ENCODE data around the gene RNF34.

The RNF34 gene, protein sequence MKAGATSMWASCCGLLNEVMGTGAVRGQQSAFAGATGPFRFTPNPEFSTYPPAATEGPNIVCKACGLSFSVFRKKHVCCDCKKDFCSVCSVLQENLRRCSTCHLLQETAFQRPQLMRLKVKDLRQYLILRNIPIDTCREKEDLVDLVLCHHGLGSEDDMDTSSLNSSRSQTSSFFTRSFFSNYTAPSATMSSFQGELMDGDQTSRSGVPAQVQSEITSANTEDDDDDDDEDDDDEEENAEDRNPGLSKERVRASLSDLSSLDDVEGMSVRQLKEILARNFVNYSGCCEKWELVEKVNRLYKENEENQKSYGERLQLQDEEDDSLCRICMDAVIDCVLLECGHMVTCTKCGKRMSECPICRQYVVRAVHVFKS

DNA sequence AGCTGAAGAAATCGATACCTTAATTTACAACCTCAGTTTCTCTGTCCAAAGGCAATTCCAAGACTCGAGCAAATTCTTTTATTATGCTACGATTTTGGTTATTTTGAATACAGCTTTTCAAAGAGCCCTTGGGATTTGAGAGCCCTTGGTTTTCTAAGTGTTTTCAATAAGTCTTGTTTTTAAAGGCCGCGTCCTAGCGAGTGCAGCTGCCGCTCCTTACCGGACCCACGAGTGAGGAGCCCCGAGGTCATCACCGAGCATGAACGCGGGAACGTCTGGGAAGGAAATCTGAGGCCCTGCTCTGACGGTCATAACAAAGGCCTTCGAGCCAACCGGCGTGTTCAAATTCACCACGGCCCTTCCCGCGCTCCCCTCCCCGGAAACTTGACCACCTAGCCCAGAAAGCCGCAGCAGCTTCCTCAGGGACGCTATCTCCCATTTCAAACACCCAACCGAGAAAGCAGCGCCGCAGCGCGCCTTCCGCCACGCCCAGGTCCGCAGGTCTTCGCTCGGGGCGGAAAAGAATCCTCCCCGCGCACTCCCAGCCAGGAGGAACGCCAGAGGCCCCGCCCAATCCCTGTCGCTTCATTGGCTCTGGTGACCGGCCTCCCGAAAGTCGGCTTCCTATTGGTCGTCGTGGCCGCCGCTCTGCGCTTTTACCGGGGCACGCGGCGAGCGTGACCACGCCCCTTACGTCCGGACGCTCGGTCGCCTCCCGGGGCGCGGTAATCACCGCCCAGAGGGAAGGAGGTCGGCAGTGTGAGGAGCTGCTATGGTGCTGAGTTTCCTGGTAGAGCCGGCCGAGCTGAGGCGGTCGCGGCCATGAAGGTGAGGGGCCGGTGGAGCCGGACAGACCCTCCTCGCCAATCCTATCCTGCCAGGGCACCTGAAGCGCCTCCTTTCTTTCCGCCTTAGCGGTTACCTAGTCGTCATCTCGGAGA, at the start of gene RNF34:
Gene RNF34, plus strand, starts transcription at position 728 of the 941 bp plus-strand sequence. Its CDS starts 95 bp downstream, at position 823.
- TF ChIP-seq RAD21 (IDR thresholded peaks at IDR 0.05; ENCODE audit: low read depth) (no peak), YY1 (IDR thresholded peaks at IDR 0.05; ENCODE audit: low read depth) (peak; percentile 12; the same call in 1 of the 2 replicates), FOXM1 (IDR thresholded peaks at IDR 0.05; ENCODE audit: borderline replicate concordance, low read depth) (no peak; the same call in 1 of the 2 replicates), TAF1 (IDR thresholded peaks at IDR 0.05; ENCODE audit: low read depth) (peak; percentile 93), TEAD4 (IDR thresholded peaks at IDR 0.05) (peak; percentile 26; the same call in 1 of the 2 replicates), EGR1 (IDR thresholded peaks at IDR 0.05) (no peak), CREB1 (IDR thresholded peaks at IDR 0.05; ENCODE audit: low read depth) (0 out of 2 replicates have a peak, but pooled peaks have one; percentile 38), NFIC (IDR thresholded peaks at IDR 0.05) (0 out of 2 replicates have a peak, but pooled peaks have one; percentile 6), ZBTB7A (IDR thresholded peaks at IDR 0.05; ENCODE audit: low read depth) (no peak), CEBPB (IDR thresholded peaks at IDR 0.05) (no peak), TCF12 (IDR thresholded peaks at IDR 0.05; ENCODE audit: low read depth) (peak; percentile 44), EP300 (IDR thresholded peaks at IDR 0.05; ENCODE audit: borderline replicate concordance) (peak; percentile 27; the same call in 1 of the 2 replicates)
- TF ChIP-seq, protein P1, sequence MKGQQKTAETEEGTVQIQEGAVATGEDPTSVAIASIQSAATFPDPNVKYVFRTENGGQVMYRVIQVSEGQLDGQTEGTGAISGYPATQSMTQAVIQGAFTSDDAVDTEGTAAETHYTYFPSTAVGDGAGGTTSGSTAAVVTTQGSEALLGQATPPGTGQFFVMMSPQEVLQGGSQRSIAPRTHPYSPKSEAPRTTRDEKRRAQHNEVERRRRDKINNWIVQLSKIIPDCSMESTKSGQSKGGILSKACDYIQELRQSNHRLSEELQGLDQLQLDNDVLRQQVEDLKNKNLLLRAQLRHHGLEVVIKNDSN (IDR thresholded peaks at IDR 0.05), result peak; percentile 76
- TF ChIP-seq, protein P2, sequence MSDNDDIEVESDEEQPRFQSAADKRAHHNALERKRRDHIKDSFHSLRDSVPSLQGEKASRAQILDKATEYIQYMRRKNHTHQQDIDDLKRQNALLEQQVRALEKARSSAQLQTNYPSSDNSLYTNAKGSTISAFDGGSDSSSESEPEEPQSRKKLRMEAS (IDR thresholded peaks at IDR 0.05), result peak; percentile 86
- TF ChIP-seq, protein P3, sequence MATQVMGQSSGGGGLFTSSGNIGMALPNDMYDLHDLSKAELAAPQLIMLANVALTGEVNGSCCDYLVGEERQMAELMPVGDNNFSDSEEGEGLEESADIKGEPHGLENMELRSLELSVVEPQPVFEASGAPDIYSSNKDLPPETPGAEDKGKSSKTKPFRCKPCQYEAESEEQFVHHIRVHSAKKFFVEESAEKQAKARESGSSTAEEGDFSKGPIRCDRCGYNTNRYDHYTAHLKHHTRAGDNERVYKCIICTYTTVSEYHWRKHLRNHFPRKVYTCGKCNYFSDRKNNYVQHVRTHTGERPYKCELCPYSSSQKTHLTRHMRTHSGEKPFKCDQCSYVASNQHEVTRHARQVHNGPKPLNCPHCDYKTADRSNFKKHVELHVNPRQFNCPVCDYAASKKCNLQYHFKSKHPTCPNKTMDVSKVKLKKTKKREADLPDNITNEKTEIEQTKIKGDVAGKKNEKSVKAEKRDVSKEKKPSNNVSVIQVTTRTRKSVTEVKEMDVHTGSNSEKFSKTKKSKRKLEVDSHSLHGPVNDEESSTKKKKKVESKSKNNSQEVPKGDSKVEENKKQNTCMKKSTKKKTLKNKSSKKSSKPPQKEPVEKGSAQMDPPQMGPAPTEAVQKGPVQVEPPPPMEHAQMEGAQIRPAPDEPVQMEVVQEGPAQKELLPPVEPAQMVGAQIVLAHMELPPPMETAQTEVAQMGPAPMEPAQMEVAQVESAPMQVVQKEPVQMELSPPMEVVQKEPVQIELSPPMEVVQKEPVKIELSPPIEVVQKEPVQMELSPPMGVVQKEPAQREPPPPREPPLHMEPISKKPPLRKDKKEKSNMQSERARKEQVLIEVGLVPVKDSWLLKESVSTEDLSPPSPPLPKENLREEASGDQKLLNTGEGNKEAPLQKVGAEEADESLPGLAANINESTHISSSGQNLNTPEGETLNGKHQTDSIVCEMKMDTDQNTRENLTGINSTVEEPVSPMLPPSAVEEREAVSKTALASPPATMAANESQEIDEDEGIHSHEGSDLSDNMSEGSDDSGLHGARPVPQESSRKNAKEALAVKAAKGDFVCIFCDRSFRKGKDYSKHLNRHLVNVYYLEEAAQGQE (IDR thresholded peaks at IDR 0.05; ENCODE audit: low read depth), result no peak

DNA sequence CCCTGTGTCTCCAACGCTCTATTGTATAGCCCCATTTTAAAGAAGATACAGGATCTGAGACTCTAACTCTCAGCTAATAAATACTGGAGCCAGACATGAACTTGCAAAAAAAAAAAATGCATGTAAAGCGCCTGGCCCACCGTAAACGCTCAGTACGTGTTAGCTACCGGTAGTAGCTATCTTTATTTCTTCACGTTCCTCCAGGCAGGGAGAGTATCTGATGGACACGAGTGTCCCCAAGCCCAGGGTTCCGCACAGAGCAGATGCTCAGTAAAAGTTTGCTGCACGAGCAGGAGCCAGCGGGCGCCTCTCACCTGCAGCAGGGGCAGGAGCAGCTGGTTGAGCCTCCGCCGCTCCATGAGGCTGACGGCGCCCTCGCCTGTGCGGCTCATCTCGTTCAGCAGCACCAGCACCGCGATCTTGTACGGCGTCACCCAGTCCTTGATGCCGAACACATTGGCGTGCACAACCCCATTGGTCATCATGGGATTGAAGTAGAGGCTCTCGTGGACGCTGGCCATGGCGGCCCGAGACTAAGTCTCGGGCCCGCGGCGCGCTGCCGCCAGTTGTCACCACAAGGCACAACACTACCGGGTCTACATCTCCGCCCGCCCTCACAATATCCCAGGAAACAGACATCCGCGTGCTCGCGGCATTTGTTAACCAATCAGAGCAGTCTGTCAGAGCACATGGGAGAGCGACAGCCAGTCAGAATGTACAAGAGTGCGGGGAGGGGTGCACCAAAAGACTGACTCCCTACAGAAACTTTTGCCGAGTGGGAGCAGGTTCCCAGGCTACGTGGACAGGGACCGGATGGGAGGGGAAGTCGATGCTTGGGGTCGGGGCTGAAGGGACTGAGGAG, 47.9 kb upstream of the RNF34 start, which contains the start of gene ANAPC5:
Gene ANAPC5, minus strand, starts transcription at position 592 of the 862 bp plus-strand sequence. Its CDS starts 71 bp downstream, at position 521.
- TF ChIP-seq RAD21 (IDR thresholded peaks at IDR 0.05; ENCODE audit: low read depth) (no peak), YY1 (IDR thresholded peaks at IDR 0.05; ENCODE audit: low read depth) (peak; percentile 71; the same call in 1 of the 2 replicates), EP300 (IDR thresholded peaks at IDR 0.05; ENCODE audit: borderline replicate concordance) (0 out of 2 replicates have a peak, but pooled peaks have one; percentile 32), TAF1 (IDR thresholded peaks at IDR 0.05; ENCODE audit: low read depth) (peak; percentile 87), FOXM1 (IDR thresholded peaks at IDR 0.05; ENCODE audit: borderline replicate concordance, low read depth) (peak; percentile 78; the same call in 1 of the 2 replicates), CREB1 (IDR thresholded peaks at IDR 0.05; ENCODE audit: low read depth) (peak; percentile 67), NFIC (IDR thresholded peaks at IDR 0.05) (peak; percentile 42; the same call in 1 of the 2 replicates)
- TF ChIP-seq, protein P1 (IDR thresholded peaks at IDR 0.05), result peak; percentile 98
- TF ChIP-seq, protein P2 (IDR thresholded peaks at IDR 0.05), result peak; percentile 89
- TF ChIP-seq, protein P3 (IDR thresholded peaks at IDR 0.05; ENCODE audit: low read depth), result no peak

DNA sequence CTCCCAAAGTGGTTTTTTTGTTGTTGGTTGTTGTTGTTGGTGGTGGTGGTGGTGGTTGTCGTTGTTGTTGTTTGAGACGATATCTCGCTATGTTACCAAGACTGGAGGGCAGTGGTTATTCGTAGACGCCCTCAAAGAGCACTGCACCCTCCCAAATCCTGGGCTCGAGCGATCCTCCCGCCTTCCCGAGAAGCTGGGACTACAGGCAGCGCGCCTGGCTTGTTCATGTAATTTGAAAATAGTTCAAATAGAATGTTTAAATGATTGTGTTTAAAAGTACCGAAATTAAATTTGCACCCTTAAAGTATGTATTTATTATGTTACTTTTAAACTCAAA, 47.3 kb upstream of the RNF34 start:
- TF ChIP-seq TEAD4 (IDR thresholded peaks at IDR 0.05) (no peak), EGR1 (IDR thresholded peaks at IDR 0.05) (no peak), EP300 (IDR thresholded peaks at IDR 0.05; ENCODE audit: borderline replicate concordance) (no peak), TAF1 (IDR thresholded peaks at IDR 0.05; ENCODE audit: low read depth) (no peak), RAD21 (IDR thresholded peaks at IDR 0.05; ENCODE audit: low read depth) (no peak), YY1 (IDR thresholded peaks at IDR 0.05; ENCODE audit: low read depth) (no peak), TCF12 (IDR thresholded peaks at IDR 0.05; ENCODE audit: low read depth) (no peak), ZBTB7A (IDR thresholded peaks at IDR 0.05; ENCODE audit: low read depth) (no peak), NFIC (IDR thresholded peaks at IDR 0.05) (no peak), FOXM1 (IDR thresholded peaks at IDR 0.05; ENCODE audit: borderline replicate concordance, low read depth) (no peak), CREB1 (IDR thresholded peaks at IDR 0.05; ENCODE audit: low read depth) (no peak), CEBPB (IDR thresholded peaks at IDR 0.05) (no peak)
- TF ChIP-seq, protein P1 (IDR thresholded peaks at IDR 0.05), result no peak
- TF ChIP-seq, protein P3 (IDR thresholded peaks at IDR 0.05; ENCODE audit: low read depth), result no peak
- TF ChIP-seq, protein P2 (IDR thresholded peaks at IDR 0.05), result no peak

Measured in Ishikawa (cell line).